Measurements from ENCODE around the gene ADARB1. TPM values are rescaled to one million over a fixed set of nuclear protein-coding genes. Genes with fewer than 3 reads are reported as not detected.
A peak's percentile ranks its signal among the peaks of the same experiment; 100 is the strongest.
"Not testable (repeated sequence)": the region's sequence is repeated elsewhere in the genome, so short reads cannot be mapped to it uniquely, and the experiment has no call there.

Gene ADARB1
- total and polyA plus RNA-seq, 12 donors, result 7.2 to 21.6 (median 16.1) TPM

- no peak for TF ChIP-seq POLR2A (IDR thresholded peaks at IDR 0.05)
- TF ChIP-seq CTCF (IDR thresholded peaks at IDR 0.05), result no peak
- H3K27ac ChIP-seq, result no peak overlapping the region
- peaks cover 0 to 3% (median 0%) of the 10 kb centered on the region in 3 donors for H3K9me3 ChIP-seq (replicated peaks in 1 of 3)
- 84 to 90% (median 85%) methylated on average over 10 to 21 of the region's 21 CpGs for WGBS, 4 donors
- no peak overlapping the region for H3K4me3 ChIP-seq
- H3K4me1 ChIP-seq (replicated peaks in 1 of 2), result peaks cover 0 to 13% of the 10 kb centered on the region in 2 donors
- no peaks in the 10 kb centered on the region for H3K36me3 ChIP-seq (replicated peaks in 1 of 2)
- peak in 2 of 7 donors; percentile 7 to 31 for DNase-seq
- intact Hi-C loops (cut with DNase I), result no loop called here
- no peaks in the 10 kb centered on the region for H3K27me3 ChIP-seq
Measured at GRCh38 chr21:45027241-45028196, 46.9 kb upstream of the ADARB1 start.

GRCh38 chr21:45028645-45029044, 45.7 kb upstream of the ADARB1 start:
- 87 to 100% (median 92%) methylated on average over 1 to 12 of the region's 12 CpGs for WGBS, 4 donors
- H3K27me3 ChIP-seq; H3K9me3 ChIP-seq (replicated peaks in 1 of 3); intact Hi-C loops (cut with DNase I); H3K36me3 ChIP-seq (replicated peaks in 1 of 2); H3K27ac ChIP-seq; H3K4me3 ChIP-seq: not testable (repeated sequence)
- peaks cover 0 to 15% of the 10 kb centered on the region in 2 donors for H3K4me1 ChIP-seq (replicated peaks in 1 of 2)
- peak in 2 of 7 donors; percentile 2 to 41 for DNase-seq

GRCh38 chr21:45029298-45029947, 45.0 kb upstream of the ADARB1 start:
- Histone ChIP-seq H3K9me3 (replicated peaks in 1 of 3) (no peaks in the 10 kb centered on the region), H3K27me3 (no peaks in the 10 kb centered on the region), H3K4me1 (replicated peaks in 1 of 2) (peaks cover 0 to 15% of the 10 kb centered on the region in 2 donors), H3K27ac (peak overlapping the region in 1 of 5 donors; percentile 39), H3K4me3 (no peak overlapping the region), H3K36me3 (replicated peaks in 1 of 2) (no peaks in the 10 kb centered on the region)
- intact Hi-C loops (cut with DNase I), result no loop called here
- no peak for TF ChIP-seq POLR2A (IDR thresholded peaks at IDR 0.05)
- TF ChIP-seq CTCF (IDR thresholded peaks at IDR 0.05), result no peak
- 88 to 90% (median 89%) methylated on average over 6 to 14 of the region's 14 CpGs for WGBS, 4 donors
- DNase-seq, result peak in 3 of 7 donors; percentile 13 to 84 (median 18)

GRCh38 chr21:45029948-45030681, 44.3 kb upstream of the ADARB1 start:
- H3K9me3 ChIP-seq (replicated peaks in 1 of 3), result no peaks in the 10 kb centered on the region
- no peak overlapping the region for H3K4me3 ChIP-seq
- no peaks in the 10 kb centered on the region for H3K36me3 ChIP-seq (replicated peaks in 1 of 2)
- H3K27me3 ChIP-seq, result no peaks in the 10 kb centered on the region
- DNase-seq, result peak in 1 of 7 donors; percentile 10
- TF ChIP-seq POLR2A (IDR thresholded peaks at IDR 0.05) (no peak), CTCF (IDR thresholded peaks at IDR 0.05) (no peak)
- WGBS, 4 donors, result 82 to 86% (median 85%) methylated on average over 5 to 26 of the region's 26 CpGs
- intact Hi-C loops (cut with DNase I), result no loop called here
- no peak overlapping the region for H3K27ac ChIP-seq
- H3K4me1 ChIP-seq (replicated peaks in 1 of 2), result peaks cover 0 to 20% of the 10 kb centered on the region in 2 donors
